HepG2 (cell line): ENCODE results near the gene AKT2. TPM values are rescaled to one million over a fixed set of nuclear protein-coding genes. Genes with fewer than 3 reads are reported as not detected.

Source experiments
- CHD4 ChIP-seq: fragments of 200-600 bp; sonication (generic); IDR thresholded peaks from 2 replicates; pipeline ENCODE4 v1.7.0; 2017; ENCODE audit warnings: mild to moderate bottlenecking, low read length, borderline replicate concordance
- EHMT2 ChIP-seq: fragments of 200-600 bp; sonication (generic); IDR thresholded peaks from 2 replicates; pipeline ENCODE4 v1.7.0; 2017; ENCODE audit warnings: antibody characterized with exemption, low read depth, low read length, borderline replicate concordance
- HNF4A ChIP-seq: sonication (generic); formaldehyde crosslinking; IDR thresholded peaks from 2 replicates; pipeline ENCODE4 v1.4.0; 2020; ENCODE audit warnings: missing genetic modification reagents
- IRF2 ChIP-seq: IDR thresholded peaks from 2 replicates; pipeline ENCODE4 v1.6.1; 2018; ENCODE audit warnings: missing genetic modification reagents, missing compliant biosample characterization
- NFKB2 ChIP-seq: sonication (generic); formaldehyde crosslinking; IDR thresholded peaks from 2 replicates; pipeline ENCODE4 v1.4.0; 2020; ENCODE audit warnings: missing genetic modification reagents, borderline replicate concordance
- NR2F6 ChIP-seq, 2 experiments: IDR thresholded peaks; 2 replicates each; pipeline ENCODE4 v1.6.1; 2016; ENCODE audit warnings: antibody characterized with exemption in 1 of 2, mild to moderate bottlenecking in 1 of 2
- TP53 ChIP-seq: sonication (generic); formaldehyde crosslinking; conservative IDR thresholded peaks from 2 replicates; pipeline ENCODE4 v1.4.0; 2020; ENCODE audit warnings: missing genetic modification reagents
- ZC3H4 ChIP-seq: sonication (generic); formaldehyde crosslinking; IDR thresholded peaks from 2 replicates; pipeline ENCODE4 v1.4.0; 2020; ENCODE audit warnings: missing genetic modification reagents, borderline replicate concordance
- polyA plus RNA-seq, 8 experiments: library from polyadenylated mRNA; depleted of rRNA in 3 of 8; stranded (reverse) in 7 of 8; unstranded in 1 of 8; fragments of >200 nt; fragmentation: Illumina TruSeq in 4 of 8; extraction: Trizol in 4 of 8; gene quantifications; 2 replicates each; pipeline versions ENCODE4 v1.2.1 to v1.2.3, GENCODE V29; 2011 to 2016; ENCODE audit warnings: low read depth in 4 of 8, missing spikeins in 1 of 8, mixed read lengths in 1 of 8; ENCODE audit not compliant: insufficient read depth in 1 of 8
- total RNA-seq, 5 experiments: library from RNA; depleted of rRNA; stranded (reverse); fragments of >200 nt; fragmentation: Illumina TruSeq; extraction: Trizol; gene quantifications; 2 replicates each; pipeline ENCODE4 v1.2.3, GENCODE V29; 2016; ENCODE audit warnings: low read depth in 1 of 5
- TF ChIP-seq, protein P1 (sequence below): sonication (generic); formaldehyde crosslinking; IDR thresholded peaks from 2 replicates; pipeline ENCODE4 v1.5.0; 2020; ENCODE audit warnings: mild to moderate bottlenecking, missing genetic modification reagents
- TF ChIP-seq, protein P2 (sequence below): sonication (generic); formaldehyde crosslinking; IDR thresholded peaks from 2 replicates; pipeline ENCODE4 v1.8.0; 2022; ENCODE audit warnings: mild to moderate bottlenecking, missing genetic modification reagents
- TF ChIP-seq, protein P3 (sequence below): sonication (generic); formaldehyde crosslinking; IDR thresholded peaks from 2 replicates; pipeline ENCODE4 v1.4.0; 2020; ENCODE audit warnings: mild to moderate bottlenecking, missing genetic modification reagents
- TF ChIP-seq, protein P4 (sequence below): sonication (generic); formaldehyde crosslinking; IDR thresholded peaks from 2 replicates; pipeline ENCODE4 v1.5.1; 2020; ENCODE audit warnings: mild to moderate bottlenecking, missing genetic modification reagents, moderate library complexity
- TF ChIP-seq, protein P5 (sequence below): sonication (generic); formaldehyde crosslinking; IDR thresholded peaks from 2 replicates; pipeline ENCODE4 v1.4.0; 2020; ENCODE audit warnings: missing genetic modification reagents
- TF ChIP-seq, protein P6 (sequence below): sonication (generic); formaldehyde crosslinking; IDR thresholded peaks from 2 replicates; pipeline ENCODE4 v1.5.0; 2020; ENCODE audit warnings: mild to moderate bottlenecking, missing genetic modification reagents

The AKT2 gene
- total and polyA plus RNA-seq, 2 of the 13 experiments (the other 11 are each of a cell fraction or from before 2014, with no cell fraction given), result 82.1 to 173 TPM

DNA sequence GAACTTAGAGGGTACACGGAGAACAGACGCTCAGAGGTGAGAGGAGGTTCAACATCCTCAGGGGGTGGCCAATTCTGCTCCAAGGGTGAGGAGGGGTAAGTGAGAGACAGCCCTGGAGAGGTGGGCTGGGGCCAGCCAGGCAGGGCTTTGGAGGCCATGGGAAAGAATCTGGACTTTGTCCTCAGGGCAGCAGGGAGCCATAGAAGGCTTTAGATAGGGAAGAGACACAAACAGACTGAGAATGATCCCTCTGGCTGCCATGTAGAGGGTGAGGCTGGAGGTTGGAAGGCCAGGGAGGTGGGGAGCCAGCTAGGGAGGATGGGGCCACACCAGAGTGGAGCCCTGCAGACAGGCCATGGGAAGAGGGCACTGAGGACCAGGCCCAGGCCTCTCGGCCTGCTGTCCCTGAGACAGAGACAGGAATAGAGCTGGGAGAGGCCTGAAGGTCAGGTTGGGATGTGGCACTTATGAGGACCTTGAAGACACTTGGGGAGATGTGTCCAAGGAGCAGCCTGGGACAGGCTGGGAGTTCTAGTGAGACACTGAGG lies 29.5 kb downstream of the AKT2 start (continued):
- TF ChIP-seq, protein P1, sequence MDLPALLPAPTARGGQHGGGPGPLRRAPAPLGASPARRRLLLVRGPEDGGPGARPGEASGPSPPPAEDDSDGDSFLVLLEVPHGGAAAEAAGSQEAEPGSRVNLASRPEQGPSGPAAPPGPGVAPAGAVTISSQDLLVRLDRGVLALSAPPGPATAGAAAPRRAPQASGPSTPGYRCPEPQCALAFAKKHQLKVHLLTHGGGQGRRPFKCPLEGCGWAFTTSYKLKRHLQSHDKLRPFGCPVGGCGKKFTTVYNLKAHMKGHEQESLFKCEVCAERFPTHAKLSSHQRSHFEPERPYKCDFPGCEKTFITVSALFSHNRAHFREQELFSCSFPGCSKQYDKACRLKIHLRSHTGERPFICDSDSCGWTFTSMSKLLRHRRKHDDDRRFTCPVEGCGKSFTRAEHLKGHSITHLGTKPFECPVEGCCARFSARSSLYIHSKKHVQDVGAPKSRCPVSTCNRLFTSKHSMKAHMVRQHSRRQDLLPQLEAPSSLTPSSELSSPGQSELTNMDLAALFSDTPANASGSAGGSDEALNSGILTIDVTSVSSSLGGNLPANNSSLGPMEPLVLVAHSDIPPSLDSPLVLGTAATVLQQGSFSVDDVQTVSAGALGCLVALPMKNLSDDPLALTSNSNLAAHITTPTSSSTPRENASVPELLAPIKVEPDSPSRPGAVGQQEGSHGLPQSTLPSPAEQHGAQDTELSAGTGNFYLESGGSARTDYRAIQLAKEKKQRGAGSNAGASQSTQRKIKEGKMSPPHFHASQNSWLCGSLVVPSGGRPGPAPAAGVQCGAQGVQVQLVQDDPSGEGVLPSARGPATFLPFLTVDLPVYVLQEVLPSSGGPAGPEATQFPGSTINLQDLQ, result no peak
- TF ChIP-seq ZC3H4 (CRISPR knock-in tag), result no peak
- TF ChIP-seq, protein P2, sequence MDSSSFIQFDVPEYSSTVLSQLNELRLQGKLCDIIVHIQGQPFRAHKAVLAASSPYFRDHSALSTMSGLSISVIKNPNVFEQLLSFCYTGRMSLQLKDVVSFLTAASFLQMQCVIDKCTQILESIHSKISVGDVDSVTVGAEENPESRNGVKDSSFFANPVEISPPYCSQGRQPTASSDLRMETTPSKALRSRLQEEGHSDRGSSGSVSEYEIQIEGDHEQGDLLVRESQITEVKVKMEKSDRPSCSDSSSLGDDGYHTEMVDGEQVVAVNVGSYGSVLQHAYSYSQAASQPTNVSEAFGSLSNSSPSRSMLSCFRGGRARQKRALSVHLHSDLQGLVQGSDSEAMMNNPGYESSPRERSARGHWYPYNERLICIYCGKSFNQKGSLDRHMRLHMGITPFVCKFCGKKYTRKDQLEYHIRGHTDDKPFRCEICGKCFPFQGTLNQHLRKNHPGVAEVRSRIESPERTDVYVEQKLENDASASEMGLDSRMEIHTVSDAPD, result no peak
- TF ChIP-seq, protein P3, sequence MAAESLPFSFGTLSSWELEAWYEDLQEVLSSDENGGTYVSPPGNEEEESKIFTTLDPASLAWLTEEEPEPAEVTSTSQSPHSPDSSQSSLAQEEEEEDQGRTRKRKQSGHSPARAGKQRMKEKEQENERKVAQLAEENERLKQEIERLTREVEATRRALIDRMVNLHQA (CRISPR knock-in tag), result no peak
- TF ChIP-seq HNF4A (CRISPR knock-in tag), result peak; percentile 76
- TF ChIP-seq TP53, result no peak
- no peak for TF ChIP-seq IRF2 (CRISPR knock-in tag)
- TF ChIP-seq NR2F6 (IDR thresholded peaks at IDR 0.05), result no peak
- TF ChIP-seq NR2F6 (CRISPR knock-in tag; IDR thresholded peaks at IDR 0.05), result 0 out of 2 replicates have a peak, but pooled peaks have one; percentile 17
- 0 out of 2 replicates have a peak, but pooled peaks have one; percentile 40 for TF ChIP-seq NFKB2 (CRISPR knock-in tag)
- no peak for TF ChIP-seq CHD4
- no peak for TF ChIP-seq EHMT2
- TF ChIP-seq, protein P4, sequence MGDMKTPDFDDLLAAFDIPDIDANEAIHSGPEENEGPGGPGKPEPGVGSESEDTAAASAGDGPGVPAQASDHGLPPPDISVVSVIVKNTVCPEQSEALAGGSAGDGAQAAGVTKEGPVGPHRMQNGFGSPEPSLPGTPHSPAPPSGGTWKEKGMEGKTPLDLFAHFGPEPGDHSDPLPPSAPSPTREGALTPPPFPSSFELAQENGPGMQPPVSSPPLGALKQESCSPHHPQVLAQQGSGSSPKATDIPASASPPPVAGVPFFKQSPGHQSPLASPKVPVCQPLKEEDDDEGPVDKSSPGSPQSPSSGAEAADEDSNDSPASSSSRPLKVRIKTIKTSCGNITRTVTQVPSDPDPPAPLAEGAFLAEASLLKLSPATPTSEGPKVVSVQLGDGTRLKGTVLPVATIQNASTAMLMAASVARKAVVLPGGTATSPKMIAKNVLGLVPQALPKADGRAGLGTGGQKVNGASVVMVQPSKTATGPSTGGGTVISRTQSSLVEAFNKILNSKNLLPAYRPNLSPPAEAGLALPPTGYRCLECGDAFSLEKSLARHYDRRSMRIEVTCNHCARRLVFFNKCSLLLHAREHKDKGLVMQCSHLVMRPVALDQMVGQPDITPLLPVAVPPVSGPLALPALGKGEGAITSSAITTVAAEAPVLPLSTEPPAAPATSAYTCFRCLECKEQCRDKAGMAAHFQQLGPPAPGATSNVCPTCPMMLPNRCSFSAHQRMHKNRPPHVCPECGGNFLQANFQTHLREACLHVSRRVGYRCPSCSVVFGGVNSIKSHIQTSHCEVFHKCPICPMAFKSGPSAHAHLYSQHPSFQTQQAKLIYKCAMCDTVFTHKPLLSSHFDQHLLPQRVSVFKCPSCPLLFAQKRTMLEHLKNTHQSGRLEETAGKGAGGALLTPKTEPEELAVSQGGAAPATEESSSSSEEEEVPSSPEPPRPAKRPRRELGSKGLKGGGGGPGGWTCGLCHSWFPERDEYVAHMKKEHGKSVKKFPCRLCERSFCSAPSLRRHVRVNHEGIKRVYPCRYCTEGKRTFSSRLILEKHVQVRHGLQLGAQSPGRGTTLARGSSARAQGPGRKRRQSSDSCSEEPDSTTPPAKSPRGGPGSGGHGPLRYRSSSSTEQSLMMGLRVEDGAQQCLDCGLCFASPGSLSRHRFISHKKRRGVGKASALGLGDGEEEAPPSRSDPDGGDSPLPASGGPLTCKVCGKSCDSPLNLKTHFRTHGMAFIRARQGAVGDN (CRISPR knock-in tag), result peak; percentile 37; the same call in 1 of the 2 replicates
- TF ChIP-seq, protein P5, sequence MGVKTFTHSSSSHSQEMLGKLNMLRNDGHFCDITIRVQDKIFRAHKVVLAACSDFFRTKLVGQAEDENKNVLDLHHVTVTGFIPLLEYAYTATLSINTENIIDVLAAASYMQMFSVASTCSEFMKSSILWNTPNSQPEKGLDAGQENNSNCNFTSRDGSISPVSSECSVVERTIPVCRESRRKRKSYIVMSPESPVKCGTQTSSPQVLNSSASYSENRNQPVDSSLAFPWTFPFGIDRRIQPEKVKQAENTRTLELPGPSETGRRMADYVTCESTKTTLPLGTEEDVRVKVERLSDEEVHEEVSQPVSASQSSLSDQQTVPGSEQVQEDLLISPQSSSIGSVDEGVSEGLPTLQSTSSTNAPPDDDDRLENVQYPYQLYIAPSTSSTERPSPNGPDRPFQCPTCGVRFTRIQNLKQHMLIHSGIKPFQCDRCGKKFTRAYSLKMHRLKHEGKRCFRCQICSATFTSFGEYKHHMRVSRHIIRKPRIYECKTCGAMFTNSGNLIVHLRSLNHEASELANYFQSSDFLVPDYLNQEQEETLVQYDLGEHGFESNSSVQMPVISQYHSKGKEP (CRISPR knock-in tag), result no peak
- TF ChIP-seq, protein P6, sequence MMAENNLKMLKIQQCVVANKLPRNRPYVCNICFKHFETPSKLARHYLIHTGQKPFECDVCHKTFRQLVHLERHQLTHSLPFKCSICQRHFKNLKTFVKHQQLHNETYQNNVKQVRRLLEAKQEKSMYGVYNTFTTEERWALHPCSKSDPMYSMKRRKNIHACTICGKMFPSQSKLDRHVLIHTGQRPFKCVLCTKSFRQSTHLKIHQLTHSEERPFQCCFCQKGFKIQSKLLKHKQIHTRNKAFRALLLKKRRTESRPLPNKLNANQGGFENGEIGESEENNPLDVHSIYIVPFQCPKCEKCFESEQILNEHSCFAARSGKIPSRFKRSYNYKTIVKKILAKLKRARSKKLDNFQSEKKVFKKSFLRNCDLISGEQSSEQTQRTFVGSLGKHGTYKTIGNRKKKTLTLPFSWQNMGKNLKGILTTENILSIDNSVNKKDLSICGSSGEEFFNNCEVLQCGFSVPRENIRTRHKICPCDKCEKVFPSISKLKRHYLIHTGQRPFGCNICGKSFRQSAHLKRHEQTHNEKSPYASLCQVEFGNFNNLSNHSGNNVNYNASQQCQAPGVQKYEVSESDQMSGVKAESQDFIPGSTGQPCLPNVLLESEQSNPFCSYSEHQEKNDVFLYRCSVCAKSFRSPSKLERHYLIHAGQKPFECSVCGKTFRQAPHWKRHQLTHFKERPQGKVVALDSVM (CRISPR knock-in tag), result peak; percentile 45; the same call in 1 of the 2 replicates
